H9 (cell line): Measurements from ENCODE around the gene BCL2L1. TPM values are rescaled to one million over a fixed set of nuclear protein-coding genes. Genes with fewer than 3 reads are reported as not detected.

Source experiments
- DNase-seq: peaks from one replicate; pipeline ENCODE4 v3.0.0-alpha.2; 2017
- H2AFZ ChIP-seq: one replicate; pipeline ENCODE4 v1.6.1; 2013; ENCODE audit warnings: mild to moderate bottlenecking, low read length, control low read depth, moderate library complexity
- H2AK5ac ChIP-seq: 2 replicates; pipeline ENCODE4 v1.6.1; 2013; ENCODE audit warnings: low read length, control low read depth, mixed read lengths; ENCODE audit not compliant: insufficient read length
- H2BK120ac ChIP-seq: one replicate; pipeline ENCODE4 v1.6.1; 2013; ENCODE audit warnings: low read depth, mild to moderate bottlenecking, low read length, control low read depth, inconsistent platforms; ENCODE audit not compliant: poor library complexity, severe bottlenecking
- H2BK12ac ChIP-seq: 2 replicates; pipeline ENCODE4 v1.6.1; 2013; ENCODE audit warnings: low read length, control low read depth, mixed read lengths, low read depth; ENCODE audit not compliant: insufficient read length
- H2BK15ac ChIP-seq: 2 replicates; pipeline ENCODE4 v1.6.1; 2013; ENCODE audit warnings: low read depth, low read length, control low read depth
- H2BK20ac ChIP-seq: one replicate; pipeline ENCODE4 v1.6.1; 2013; ENCODE audit warnings: low read depth, mild to moderate bottlenecking, low read length, control low read depth, inconsistent platforms; ENCODE audit not compliant: poor library complexity, severe bottlenecking
- H2BK5ac ChIP-seq: 2 replicates; pipeline ENCODE4 v1.6.1; 2013; ENCODE audit warnings: low read length, control low read depth, mixed read lengths; ENCODE audit not compliant: insufficient read length
- H3K14ac ChIP-seq: 2 replicates; pipeline ENCODE4 v1.6.1; 2013; ENCODE audit warnings: low read length, control low read depth; ENCODE audit not compliant: insufficient read depth
- H3K18ac ChIP-seq: 2 replicates; pipeline ENCODE4 v1.6.1; 2013; ENCODE audit warnings: low read depth, mild to moderate bottlenecking, mixed read lengths, low read length, control low read depth; ENCODE audit not compliant: insufficient read length
- H3K23ac ChIP-seq: 2 replicates; pipeline ENCODE4 v1.6.1; 2013; ENCODE audit warnings: low read length, control low read depth, mixed read lengths, low read depth; ENCODE audit not compliant: insufficient read length
- H3K23me2 ChIP-seq: 2 replicates; pipeline ENCODE4 v1.6.1; 2013; ENCODE audit warnings: low read depth, mild to moderate bottlenecking, mixed read lengths, low read length, control low read depth; ENCODE audit not compliant: insufficient read length, poor library complexity, severe bottlenecking
- H3K27ac ChIP-seq: 2 replicates; pipeline ENCODE4 v1.5.1; 2013; ENCODE audit warnings: low read length, control low read depth, mixed read lengths, low read depth; ENCODE audit not compliant: insufficient read length
- H3K27me3 ChIP-seq: 2 replicates; pipeline ENCODE4 v1.6.1; 2013; ENCODE audit warnings: low read length, control low read depth, inconsistent platforms; ENCODE audit not compliant: insufficient read depth
- H3K4ac ChIP-seq: 2 replicates; pipeline ENCODE4 v1.6.1; 2013; ENCODE audit warnings: low read depth, mild to moderate bottlenecking, control low read depth, inconsistent platforms, low read length, moderate library complexity
- H3K4me1 ChIP-seq: 2 replicates; pipeline ENCODE4 v1.6.1; 2013; ENCODE audit warnings: low read length, control low read depth, inconsistent platforms; ENCODE audit not compliant: insufficient read depth
- H3K4me2 ChIP-seq: 2 replicates; pipeline ENCODE4 v1.6.1; 2013; ENCODE audit warnings: low read length, control low read depth, mixed read lengths; ENCODE audit not compliant: insufficient read length, insufficient read depth
- H3K56ac ChIP-seq: 2 replicates; pipeline ENCODE4 v1.6.1; 2013; ENCODE audit warnings: low read depth, mild to moderate bottlenecking, mixed read lengths, low read length, control low read depth; ENCODE audit not compliant: insufficient read length
- H3K79me1 ChIP-seq: 2 replicates; pipeline ENCODE4 v1.6.1; 2013; ENCODE audit warnings: low read depth, mild to moderate bottlenecking, moderate library complexity, low read length, control low read depth, inconsistent platforms; ENCODE audit not compliant: insufficient read depth, poor library complexity, severe bottlenecking
- H3K79me2 ChIP-seq: 2 replicates; pipeline ENCODE4 v1.6.1; 2013; ENCODE audit warnings: low read length, control low read depth, inconsistent platforms; ENCODE audit not compliant: insufficient read depth
- H3K9ac ChIP-seq: 2 replicates; pipeline ENCODE4 v1.6.1; 2013; ENCODE audit warnings: low read length, control low read depth, mixed read lengths; ENCODE audit not compliant: insufficient read length; ENCODE audit errors: extremely low read depth
- H3K9me3 ChIP-seq: one replicate; pipeline ENCODE4 v1.6.1; 2013; ENCODE audit warnings: low read depth, low read length, inconsistent platforms; ENCODE audit not compliant: control insufficient read depth
- H3T11ph ChIP-seq: one replicate; pipeline ENCODE4 v1.6.1; 2013; ENCODE audit warnings: mild to moderate bottlenecking, low read length, control low read depth, inconsistent platforms
- H4K20me1 ChIP-seq: one replicate; pipeline ENCODE4 v1.6.1; 2013; ENCODE audit not compliant: control insufficient read depth, insufficient read length, insufficient read depth
- H4K5ac ChIP-seq: 2 replicates; pipeline ENCODE4 v1.6.1; 2013; ENCODE audit warnings: low read depth, mild to moderate bottlenecking, mixed read lengths, low read length, control low read depth; ENCODE audit not compliant: insufficient read length
- H4K8ac ChIP-seq: replicated peaks from 2 replicates; pipeline ENCODE4 v1.6.1; 2013; ENCODE audit warnings: low read length, control low read depth, mixed read lengths, low read depth; ENCODE audit not compliant: insufficient read length
- H4K91ac ChIP-seq: 2 replicates; pipeline ENCODE4 v1.6.1; 2013; ENCODE audit warnings: low read depth, mild to moderate bottlenecking, moderate library complexity, mixed read lengths, low read length, control low read depth; ENCODE audit not compliant: insufficient read length
- H3K27ac Mint-ChIP-seq, 3 experiments: 2 replicates in 2 of 3; 3 replicates in 1 of 3; pipeline ENCODE4 v1.8.0; 2020 to 2021; ENCODE audit warnings: mixed read lengths in 3 of 3, mild to moderate bottlenecking in 1 of 3, moderate library complexity in 1 of 3
- H3K27me3 Mint-ChIP-seq: 2 replicates; pipeline ENCODE4 v1.8.0; 2021; ENCODE audit warnings: low read depth, mild to moderate bottlenecking, moderate library complexity, mixed read lengths
- H3K36me3 Mint-ChIP-seq, 3 experiments: 2 replicates in 2 of 3; 3 replicates in 1 of 3; pipeline ENCODE4 v1.8.0; 2020 to 2021; ENCODE audit warnings: low read depth in 3 of 3, mixed read lengths in 3 of 3; ENCODE audit not compliant: insufficient read depth in 1 of 3
- H3K4me1 Mint-ChIP-seq, 2 experiments: 2 replicates each; pipeline ENCODE4 v1.8.0; 2020; ENCODE audit warnings: mixed read lengths in 2 of 2
- H3K4me3 Mint-ChIP-seq, 2 experiments: 2 replicates in 1 of 2; 3 replicates in 1 of 2; pipeline ENCODE4 v1.8.0; 2020 to 2021; ENCODE audit warnings: mild to moderate bottlenecking in 2 of 2, mixed read lengths in 2 of 2, moderate library complexity in 1 of 2
- H3K9me3 Mint-ChIP-seq, 2 experiments: 2 replicates in 1 of 2; 3 replicates in 1 of 2; pipeline ENCODE4 v1.8.0; 2020; ENCODE audit warnings: mild to moderate bottlenecking in 2 of 2, mixed read lengths in 2 of 2, moderate library complexity in 1 of 2
- CTCF ChIP-seq: fragments of 200-600 bp; sonication (generic); conservative IDR thresholded peaks from 3 replicates; pipeline ENCODE4 v1.8.0; 2021; ENCODE audit warnings: antibody characterized with exemption, mild to moderate bottlenecking
- WGBS: extraction: QIAGEN DNeasy Blood & Tissue Kit; methylation state at CpG from one replicate; pipeline ENCODE4 v1.1.7; 2013; ENCODE audit warnings: missing lambda C conversion rate, low lambda C conversion rate, mixed read lengths; ENCODE audit not compliant: insufficient read length; ENCODE audit errors: extremely low coverage; 5-methylcytosine and 5-hydroxymethylcytosine counted together
- total RNA-seq: library from RNA; stranded (reverse); gene quantifications from 2 replicates; pipeline ENCODE4 v1.2.1, GENCODE V29; 2021

The BCL2L1 gene
- total RNA-seq, 1 experiment from 2014 or later: 105 TPM

GRCh38 chr20:31633339-31633914 is 89.2 kb downstream of the BCL2L1 start:
- Histone ChIP-seq H3K23me2 (no peaks in the 10 kb centered on the region), H3K9ac (no peak overlapping the region), H2BK12ac (no peak overlapping the region), H4K20me1 (peaks cover 2% of the 10 kb centered on the region), H3K4me1 (no peaks in the 10 kb centered on the region), H4K5ac (no peak overlapping the region), H3K79me1 (no peaks in the 10 kb centered on the region), H3K23ac (no peak overlapping the region), H3K14ac (no peak overlapping the region), H2BK5ac (no peak overlapping the region), H4K8ac (no peak overlapping the region), H3K4ac (no peak overlapping the region), H4K91ac (no peak overlapping the region), H3K18ac (no peak overlapping the region), H2BK20ac (no peak overlapping the region), H3K56ac (no peak overlapping the region), H2BK15ac (no peak overlapping the region), H3K27me3 (no peaks in the 10 kb centered on the region), H3K9me3 (no peaks in the 10 kb centered on the region), H2AFZ (no peak overlapping the region), H3K27ac (no peak overlapping the region), H3K4me2 (no peak overlapping the region), H2AK5ac (no peak overlapping the region), H2BK120ac (no peak overlapping the region), H3K79me2 (no peaks in the 10 kb centered on the region), H3T11ph (no peak overlapping the region)
- Mint-ChIP-seq H3K27me3 (peaks cover 1% of the 10 kb centered on the region; the same call in 1 of the 2 replicates), H3K27ac (no peak overlapping the region), H3K36me3 (no peaks in the 10 kb centered on the region), H3K4me3 (no peak overlapping the region), H3K9me3 (no peaks in the 10 kb centered on the region), H3K4me1 (peaks cover 3 to 7% of the 10 kb centered on the region in 2 experiments; a peak in 3 of 4 replicates)
- WGBS: no CpG with 5 or more reads among the region's 14 CpGs
- DNase-seq: no peak
- no peak for TF ChIP-seq CTCF
